K562 (cell line): ENCODE results near the gene RALGAPA2. TPM values are rescaled to one million over a fixed set of nuclear protein-coding genes. Genes with fewer than 3 reads are reported as not detected.

Experiments used
- CLOCK ChIP-seq: fragments of 250-450 bp; sonication (Bioruptor Pico); IDR thresholded peaks from 2 replicates; pipeline ENCODE4 v1.4.0; 2020; ENCODE audit warnings: mild to moderate bottlenecking, moderate library complexity, borderline replicate concordance
- FIP1L1 ChIP-seq: fragments of 200-400 bp; formaldehyde crosslinking; IDR thresholded peaks from 2 replicates; pipeline ENCODE4 v1.6.1; 2018; ENCODE audit warnings: mild to moderate bottlenecking, low read depth, low read length; ENCODE audit not compliant: poor library complexity, severe bottlenecking
- JUN ChIP-seq, 2 experiments: sonication (generic) in 1 of 2; formaldehyde crosslinking in 1 of 2; IDR thresholded peaks; 2 replicates each; pipeline versions ENCODE4 v1.6.1 to v1.8.0; 2012 to 2022; ENCODE audit warnings: borderline replicate concordance in 2 of 2, mild to moderate bottlenecking in 2 of 2, improper control_type of control experiment in 1 of 2, low read depth in 1 of 2, low read length in 1 of 2, missing genetic modification reagents in 1 of 2
- NELFE ChIP-seq: IDR thresholded peaks from 2 replicates; pipeline ENCODE4 v1.6.1; 2011; ENCODE audit warnings: mild to moderate bottlenecking; ENCODE audit not compliant: insufficient read depth, insufficient read length
- NFIX ChIP-seq: fragments of 250-450 bp; sonication (Bioruptor Pico); IDR thresholded peaks from 2 replicates; pipeline ENCODE4 v1.4.0; 2020; ENCODE audit warnings: low read depth, mild to moderate bottlenecking, moderate library complexity
- SAFB ChIP-seq: fragments of 200-400 bp; formaldehyde crosslinking; IDR thresholded peaks from 2 replicates; pipeline ENCODE4 v1.6.1; 2017; ENCODE audit warnings: low read depth, low read length, borderline replicate concordance
- ZFP1 ChIP-seq: fragments of 450-650 bp; formaldehyde crosslinking; IDR thresholded peaks from 2 replicates; pipeline ENCODE4 v1.4.0; 2020; ENCODE audit warnings: mild to moderate bottlenecking, mixed read lengths
- ZFP36 ChIP-seq: fragments of 150-350 bp; IDR thresholded peaks from 2 replicates; pipeline ENCODE4 v1.6.1; 2018; ENCODE audit warnings: low read length, low read depth; ENCODE audit not compliant: partially characterized antibody
- ZNF551 ChIP-seq: fragments of 250-450 bp; sonication (Bioruptor Pico); IDR thresholded peaks from 2 replicates; pipeline ENCODE4 v1.5.0; 2021; ENCODE audit warnings: mild to moderate bottlenecking, moderate library complexity
- ZNF780A ChIP-seq: fragments of 250-450 bp; sonication (Bioruptor Pico); IDR thresholded peaks from 2 replicates; pipeline ENCODE4 v1.5.0; 2021; ENCODE audit warnings: mild to moderate bottlenecking
- polyA plus RNA-seq, 8 experiments: library from polyadenylated mRNA; depleted of rRNA in 4 of 8; stranded (reverse) in 5 of 8; unstranded in 3 of 8; fragments of >200 nt; fragmentation: Nextera tagmentation in 2 of 8; fragmentation: Illumina TruSeq in 1 of 8; extraction: Ambion mirVana in 2 of 8; extraction: Trizol in 1 of 8; gene quantifications; 2 replicates each; pipeline versions ENCODE4 v1.2.1 to v1.2.3, GENCODE V29; 2011 to 2014; ENCODE audit warnings: inconsistent platforms in 1 of 8, missing spikeins in 1 of 8
- total RNA-seq, 7 experiments: library from RNA; depleted of rRNA in 6 of 7; stranded (reverse); fragments of >200 nt in 6 of 7; fragmentation: Illumina TruSeq in 2 of 7; extraction: Trizol in 2 of 7; gene quantifications; 2 replicates each; pipeline versions ENCODE4 v1.2.1 to v1.2.3, GENCODE V29; 2011 to 2021; ENCODE audit warnings: low replicate concordance in 1 of 7

RALGAPA2 gene
- total and polyA plus RNA-seq, 9 of the 15 experiments (the other 6 are each of a cell fraction or from before 2014, with no cell fraction given) = 0.35 to 2.7 (median 1.4) TPM

- TF ChIP-seq FIP1L1 (no peak), NFIX (CRISPR knock-in tag) (no peak), NELFE (no peak), ZNF780A (CRISPR knock-in tag) (no peak), JUN (IDR thresholded peaks at IDR 0.05; ENCODE audit: borderline replicate concordance, low read depth, low read length) (no peak), JUN (CRISPR knock-in tag; IDR thresholded peaks at IDR 0.05; ENCODE audit: borderline replicate concordance) (no peak), ZFP1 (no peak), ZNF551 (CRISPR knock-in tag) (no peak), SAFB (no peak), CLOCK (CRISPR knock-in tag) (no peak), ZFP36 (no peak)
Measured at GRCh38 chr20:20414640-20415220, 297.7 kb downstream of the RALGAPA2 start (continued).
